Progenitor cell of endocrine pancreas (in vitro differentiated cells): ENCODE results near the gene ADRB1. TPM values are rescaled to one million over a fixed set of nuclear protein-coding genes. Genes with fewer than 3 reads are reported as not detected.

Experiments
- DNase-seq: peaks from one replicate; pipeline ENCODE4 v3.0.0; 2021; ENCODE audit warnings: low spot score; ENCODE audit not compliant: unreplicated experiment
- H3K27ac Mint-ChIP-seq: 2 replicates; pipeline ENCODE4 v1.8.0; 2021; ENCODE audit warnings: mild to moderate bottlenecking, moderate library complexity, mixed read lengths
- H3K27me3 Mint-ChIP-seq: 2 replicates; pipeline ENCODE4 v1.8.0; 2021; ENCODE audit warnings: mixed read lengths
- H3K36me3 Mint-ChIP-seq: 2 replicates; pipeline ENCODE4 v1.8.0; 2022; ENCODE audit warnings: mixed read lengths; ENCODE audit not compliant: insufficient read depth
- H3K4me1 Mint-ChIP-seq: 2 replicates; pipeline ENCODE4 v1.8.0; 2021; ENCODE audit warnings: low read depth, mixed read lengths
- H3K4me3 Mint-ChIP-seq: 2 replicates; pipeline ENCODE4 v1.8.0; 2021; ENCODE audit warnings: low read depth, mild to moderate bottlenecking, moderate library complexity, mixed read lengths
- H3K9me3 Mint-ChIP-seq: 2 replicates; pipeline ENCODE4 v1.8.0; 2021; ENCODE audit warnings: low read depth, mixed read lengths
- total RNA-seq: library from RNA; stranded (reverse); gene quantifications from 2 replicates; pipeline ENCODE4 v1.2.1, GENCODE V29; 2021
- TF ChIP-seq, protein P1 (sequence below): fragments of 200-600 bp; sonication (generic); IDR thresholded peaks from one replicate; pipeline ENCODE4 v1.5.0; 2021; ENCODE audit warnings: antibody characterized with exemption, mild to moderate bottlenecking; ENCODE audit not compliant: unreplicated experiment

ADRB1 gene
- total RNA-seq, 1 donor from 2014 or later = not detected

DNA sequence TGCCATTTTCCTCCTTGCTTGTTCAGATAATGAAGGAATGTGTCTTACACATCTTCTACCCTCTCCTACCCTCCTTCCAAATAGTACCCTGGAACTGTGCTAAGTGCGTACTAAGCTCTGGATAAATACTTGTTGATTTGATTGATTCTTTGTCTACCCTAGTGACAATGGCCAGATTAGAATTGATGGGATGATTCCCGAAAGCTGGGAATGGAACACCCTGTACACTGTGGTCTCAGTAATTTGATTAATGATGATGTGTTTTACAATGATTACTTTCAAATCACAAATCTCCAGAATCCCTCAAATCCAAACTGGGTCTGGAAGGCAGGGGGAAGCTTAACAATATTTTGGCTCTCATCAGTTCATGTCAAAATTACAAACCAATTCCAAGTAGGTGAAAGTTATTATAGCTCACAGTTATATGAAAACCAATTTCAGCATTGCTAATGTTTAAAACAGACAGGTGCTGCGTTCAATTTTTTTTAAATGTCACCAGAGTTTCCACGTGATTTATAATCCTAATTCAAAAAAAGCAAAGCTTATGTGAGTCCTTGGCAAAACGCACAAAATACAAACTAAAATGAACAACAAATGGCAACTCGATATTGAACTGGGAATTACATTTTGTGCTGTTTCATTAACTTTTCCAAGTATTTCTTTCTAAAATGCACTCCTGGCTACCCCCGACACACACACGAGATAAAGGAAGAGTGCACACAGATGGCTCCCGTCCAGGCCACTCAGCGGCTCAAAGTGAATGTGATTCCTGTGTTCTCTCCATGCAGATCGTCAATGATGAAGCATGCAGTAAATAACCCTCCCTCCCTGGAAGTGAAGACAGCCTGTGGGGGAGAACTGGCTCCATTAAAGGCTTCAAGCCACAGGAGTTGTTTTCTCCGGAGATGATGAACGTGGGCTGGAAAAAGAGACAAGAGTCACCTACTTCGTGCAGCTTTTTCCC, 21.7 kb upstream of the ADRB1 start:
- H3K27me3 Mint-ChIP-seq = peaks cover 42% of the 10 kb centered on the region
- H3K4me3 Mint-ChIP-seq = no peak overlapping the region
- TF ChIP-seq, protein P1, sequence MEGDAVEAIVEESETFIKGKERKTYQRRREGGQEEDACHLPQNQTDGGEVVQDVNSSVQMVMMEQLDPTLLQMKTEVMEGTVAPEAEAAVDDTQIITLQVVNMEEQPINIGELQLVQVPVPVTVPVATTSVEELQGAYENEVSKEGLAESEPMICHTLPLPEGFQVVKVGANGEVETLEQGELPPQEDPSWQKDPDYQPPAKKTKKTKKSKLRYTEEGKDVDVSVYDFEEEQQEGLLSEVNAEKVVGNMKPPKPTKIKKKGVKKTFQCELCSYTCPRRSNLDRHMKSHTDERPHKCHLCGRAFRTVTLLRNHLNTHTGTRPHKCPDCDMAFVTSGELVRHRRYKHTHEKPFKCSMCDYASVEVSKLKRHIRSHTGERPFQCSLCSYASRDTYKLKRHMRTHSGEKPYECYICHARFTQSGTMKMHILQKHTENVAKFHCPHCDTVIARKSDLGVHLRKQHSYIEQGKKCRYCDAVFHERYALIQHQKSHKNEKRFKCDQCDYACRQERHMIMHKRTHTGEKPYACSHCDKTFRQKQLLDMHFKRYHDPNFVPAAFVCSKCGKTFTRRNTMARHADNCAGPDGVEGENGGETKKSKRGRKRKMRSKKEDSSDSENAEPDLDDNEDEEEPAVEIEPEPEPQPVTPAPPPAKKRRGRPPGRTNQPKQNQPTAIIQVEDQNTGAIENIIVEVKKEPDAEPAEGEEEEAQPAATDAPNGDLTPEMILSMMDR = no peak
- no peaks in the 10 kb centered on the region for H3K36me3 Mint-ChIP-seq
- no peaks in the 10 kb centered on the region for H3K9me3 Mint-ChIP-seq
- H3K4me1 Mint-ChIP-seq = peaks cover 21% of the 10 kb centered on the region
- DNase-seq = no peak
- H3K27ac Mint-ChIP-seq = peak overlapping the region; percentile 24

- Mint-ChIP-seq H3K4me3 (no peak overlapping the region), H3K9me3 (no peaks in the 10 kb centered on the region), H3K27me3 (peaks cover 44% of the 10 kb centered on the region), H3K4me1 (peaks cover 22% of the 10 kb centered on the region), H3K27ac (no peak overlapping the region), H3K36me3 (no peaks in the 10 kb centered on the region)
- TF ChIP-seq, protein P1 = no peak
- DNase-seq = no peak
Measured at GRCh38 chr10:114022766-114023597, 20.7 kb upstream of the ADRB1 start.

GRCh38 chr10:114024876-114025610, 18.6 kb upstream of the ADRB1 start:
- Mint-ChIP-seq H3K9me3 (no peaks in the 10 kb centered on the region), H3K27ac (peak overlapping the region; percentile 77), H3K36me3 (no peaks in the 10 kb centered on the region), H3K4me3 (no peak overlapping the region), H3K4me1 (peaks cover 22% of the 10 kb centered on the region), H3K27me3 (peaks cover 51% of the 10 kb centered on the region)
- TF ChIP-seq, protein P1 = no peak
- no peak for DNase-seq

DNA sequence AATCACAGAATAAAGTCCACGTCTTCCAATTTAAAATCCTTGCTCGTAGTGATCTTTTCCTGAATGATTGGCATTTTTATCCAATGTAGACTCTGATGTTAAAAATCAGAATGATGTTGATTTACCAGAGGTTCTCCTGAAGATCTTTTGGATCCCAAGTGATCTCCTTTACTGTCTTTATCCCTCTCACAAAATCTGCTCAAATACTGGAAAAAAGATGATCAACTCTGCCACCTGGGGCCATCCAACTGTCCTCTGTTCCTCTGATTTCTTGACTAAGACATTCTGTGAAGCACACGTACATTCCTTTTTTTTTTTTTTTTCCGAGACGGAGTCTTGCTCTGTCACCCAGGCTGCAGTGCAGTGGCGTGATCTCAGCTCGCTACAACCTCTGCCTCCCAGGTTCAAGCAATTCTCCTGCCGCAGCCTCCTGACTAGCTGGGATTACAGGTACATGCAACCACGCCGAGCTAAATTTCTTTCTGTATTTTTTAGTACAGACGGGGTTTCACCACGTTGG, 18.0 kb upstream of the ADRB1 start:
- TF ChIP-seq, protein P1 = no peak
- peaks cover 20% of the 10 kb centered on the region for H3K4me1 Mint-ChIP-seq
- no peak overlapping the region for H3K4me3 Mint-ChIP-seq
- no peak for DNase-seq
- peaks cover 50% of the 10 kb centered on the region for H3K27me3 Mint-ChIP-seq
- H3K36me3 Mint-ChIP-seq = no peaks in the 10 kb centered on the region
- H3K27ac Mint-ChIP-seq = no peak overlapping the region
- H3K9me3 Mint-ChIP-seq = no peaks in the 10 kb centered on the region
